H1 (cell line): ENCODE data around the gene RPL36A. TPM values are rescaled to one million over a fixed set of nuclear protein-coding genes. Genes with fewer than 3 reads are reported as not detected.

ENCODE experiments used
- CBX8 ChIP-seq: fragments of 300-800, 300-1000 bp; sonication (generic); IDR thresholded peaks from 2 replicates; pipeline ENCODE4 v1.7.1; 2016; ENCODE audit warnings: low read depth, low read length, borderline replicate concordance
- CHD7 ChIP-seq: fragments of 300-600 bp; sonication (generic); IDR thresholded peaks from 2 replicates; pipeline ENCODE4 v1.7.1; 2012; ENCODE audit warnings: low read length, moderate library complexity, mild to moderate bottlenecking, inconsistent platforms; ENCODE audit not compliant: insufficient replicate concordance
- polyA plus RNA-seq, 7 experiments: library from polyadenylated mRNA; depleted of rRNA in 3 of 7; stranded (reverse) in 5 of 7; unstranded in 2 of 7; fragments of >200 nt in 5 of 7; fragments of 200-250 nt in 2 of 7; gene quantifications; 1 replicate in 5 of 7; 2 replicates in 1 of 7; 4 replicates in 1 of 7; pipeline versions ENCODE4 v1.2.1 to v1.2.3, GENCODE V29; 2011 to 2013; ENCODE audit warnings: missing spikeins in 2 of 7, mixed read lengths in 2 of 7
- total RNA-seq: library from RNA; stranded (reverse); fragmentation: NEBNext Ultra II Directional; extraction: Animal tissue kit (Norgen Biotek cat#: 25700); gene quantifications from 2 replicates; pipeline ENCODE4 v1.2.1, GENCODE V29; 2021

RPL36A gene
- total and polyA plus RNA-seq, 2 of the 8 experiments (the other 6 are each of a cell fraction or from before 2014, with no cell fraction given): 271 to 1,587 TPM

GRCh38 chrX:101385026-101385684 lies 5.7 kb upstream of the RPL36A start (continued):
- no peak for TF ChIP-seq CHD7
- no peak for TF ChIP-seq CBX8
